GM19035 (cell line): Measurements from ENCODE around the gene SCN1B.
"Not testable (repeated sequence)": the region's sequence is repeated elsewhere in the genome, so short reads cannot be mapped to it uniquely, and the experiment has no call there.

Experiments used
- ATAC-seq: cut with Tn5 transposase; IDR thresholded peaks from one replicate; pipeline ENCODE4 v1.9.1; 2021; ENCODE audit not compliant: unreplicated experiment

Gene SCN1B

GRCh38 chr19:35000647-35001501 is 29.4 kb upstream of the SCN1B start:
- peak; percentile 31 for ATAC-seq

GRCh38 chr19:35002037-35002535 is 28.2 kb upstream of the SCN1B start:
- ATAC-seq = no peak

- ATAC-seq = no peak
These were observed 25.6 kb upstream of the SCN1B start for GRCh38 chr19:35004517-35005255.

- no peak for ATAC-seq
These were observed 24.9 kb upstream of the SCN1B start for GRCh38 chr19:35005256-35005977.

- not testable (repeated sequence) for ATAC-seq
These were observed 24.3 kb upstream of the SCN1B start for GRCh38 chr19:35006007-35006341.

GRCh38 chr19:35006342-35006998 is 23.8 kb upstream of the SCN1B start:
- ATAC-seq = no peak

- ATAC-seq = no peak
These were observed 23.3 kb upstream of the SCN1B start for GRCh38 chr19:35006999-35007365.

- not testable (repeated sequence) for ATAC-seq
These were observed 22.8 kb upstream of the SCN1B start for GRCh38 chr19:35007427-35007826.

GRCh38 chr19:35008891-35009341 is 21.4 kb upstream of the SCN1B start:
- ATAC-seq = no peak

- no peak for ATAC-seq
These were observed 20.6 kb upstream of the SCN1B start for GRCh38 chr19:35009424-35010415.

- no peak for ATAC-seq
These were observed 19.1 kb upstream of the SCN1B start for GRCh38 chr19:35011091-35011689.

- no peak for ATAC-seq
These were observed 18.3 kb upstream of the SCN1B start for GRCh38 chr19:35011737-35012682.

GRCh38 chr19:35013041-35013819 is 17.0 kb upstream of the SCN1B start:
- ATAC-seq = no peak

GRCh38 chr19:35013820-35014754 is 16.2 kb upstream of the SCN1B start:
- no peak for ATAC-seq

- not testable (repeated sequence) for ATAC-seq
These were observed 15.5 kb upstream of the SCN1B start for GRCh38 chr19:35014774-35015173.

GRCh38 chr19:35015270-35015953 is 14.9 kb upstream of the SCN1B start:
- ATAC-seq = no peak
